GM12874 (cell line): ENCODE data around the gene CCKAR.

Experiments
- CTCF ChIP-seq: IDR thresholded peaks from 2 replicates; pipeline ENCODE4 v1.5.1; 2011; ENCODE audit warnings: low read depth, mild to moderate bottlenecking, control low read depth, low read length, moderate library complexity; ENCODE audit not compliant: insufficient read depth

The CCKAR gene

GRCh38 chr4:26464420-26465095 is 25.7 kb downstream of the CCKAR start:
- no peak for TF ChIP-seq CTCF

GRCh38 chr4:26463386-26463785 is 26.9 kb downstream of the CCKAR start:
- no peak for TF ChIP-seq CTCF

- TF ChIP-seq CTCF: no peak
Measured at GRCh38 chr4:26462874-26463273, 27.4 kb downstream of the CCKAR start.

- TF ChIP-seq CTCF: no peak
Measured at GRCh38 chr4:26459756-26460530, 30.3 kb downstream of the CCKAR start.

- TF ChIP-seq CTCF: peak; percentile 47
Measured at GRCh38 chr4:26459054-26459755, 31.1 kb downstream of the CCKAR start.

- no peak for TF ChIP-seq CTCF
Measured at GRCh38 chr4:26458157-26458561, 32.1 kb downstream of the CCKAR start.

GRCh38 chr4:26457412-26457811 is 32.9 kb downstream of the CCKAR start:
- no peak for TF ChIP-seq CTCF
